NCI-H524 treated with DMSO at 0.1 percent for 48 hours (cell line): ENCODE data around the gene ITPKB.
A peak's percentile ranks its signal among the peaks of the same experiment; 100 is the strongest.
"Not testable (repeated sequence)": the region's sequence is repeated elsewhere in the genome, so short reads cannot be mapped to it uniquely, and the experiment has no call there.

Experiments
- DNase-seq: peaks from one replicate; lab custom pipeline; 2025; lab: John Stamatoyannopoulos, UW

The ITPKB gene

DNA sequence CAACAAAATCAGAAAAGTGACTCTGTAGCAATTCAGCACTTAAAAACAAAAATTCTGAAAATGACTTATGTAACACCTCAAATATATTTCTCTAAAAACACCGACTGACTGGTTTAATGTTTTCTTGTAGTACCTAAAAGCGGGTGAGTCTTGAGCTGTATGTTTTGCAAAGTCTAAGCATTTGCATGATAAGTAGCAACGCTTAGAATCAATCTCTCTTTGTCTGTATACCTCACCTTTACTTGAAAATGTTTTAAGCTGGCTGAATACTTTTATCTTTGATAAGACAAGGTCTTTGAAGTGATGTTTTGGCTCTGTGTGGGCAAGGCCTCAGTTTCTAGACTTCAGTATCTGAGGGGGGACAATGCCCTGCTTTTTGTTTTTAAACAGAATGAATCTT is 8.2 kb downstream of the ITPKB start:
- no peak for DNase-seq

DNA sequence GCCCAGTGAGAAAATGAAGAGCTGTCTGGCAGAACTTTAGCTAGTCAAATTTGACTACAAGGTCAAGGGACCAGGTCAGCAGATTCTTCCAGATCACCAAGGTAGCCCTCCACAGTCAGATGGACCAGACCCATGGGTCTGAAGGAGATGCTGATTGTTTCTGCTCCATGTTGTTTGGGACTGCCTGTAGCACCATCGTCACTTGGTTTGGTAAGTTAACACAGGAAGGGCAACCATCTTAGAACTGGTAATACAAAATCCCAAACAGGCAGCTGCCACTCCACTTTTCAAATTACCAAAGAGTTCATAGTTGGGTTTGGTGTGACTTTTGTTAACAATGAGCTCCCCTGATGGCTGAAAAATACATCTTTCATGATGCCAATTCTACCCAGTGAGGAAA is 9.0 kb downstream of the ITPKB start:
- no peak for DNase-seq

DNA sequence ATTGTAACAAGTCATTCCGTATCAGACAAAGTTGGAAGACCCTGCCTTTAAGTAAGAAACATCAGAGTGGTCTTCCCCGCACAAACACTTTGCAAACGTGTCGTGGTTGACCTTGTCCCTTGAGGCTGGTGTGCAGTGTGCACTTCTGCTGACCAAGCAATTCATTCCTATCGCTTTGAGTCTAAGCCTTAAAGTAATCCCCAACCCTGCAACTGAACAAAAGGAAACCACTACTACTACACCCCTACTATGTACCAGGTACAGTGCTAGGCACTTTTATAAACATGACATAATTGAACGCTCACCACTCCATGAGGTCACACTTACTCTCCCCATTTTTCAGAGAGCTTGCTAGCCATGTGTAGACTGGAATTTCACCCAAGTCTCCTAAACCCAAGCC is 10.6 kb downstream of the ITPKB start:
- DNase-seq = no peak

DNA sequence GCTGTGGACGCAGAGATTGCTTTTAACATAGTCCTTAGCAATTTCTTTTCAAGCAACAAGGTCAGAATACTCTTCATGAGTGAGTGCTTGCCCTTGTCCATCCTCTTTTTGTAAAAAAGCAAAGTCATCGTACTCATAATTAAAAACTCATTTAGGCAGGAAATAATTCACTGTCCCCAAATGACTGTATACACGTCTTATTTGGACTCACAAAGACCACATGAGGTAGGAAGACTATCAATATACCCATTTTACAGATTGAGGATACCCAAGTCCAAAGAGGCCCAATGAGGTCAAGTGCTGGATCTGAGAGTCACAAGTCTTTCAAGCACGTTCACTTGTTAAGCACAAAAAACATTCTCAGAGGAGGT is 13.2 kb downstream of the ITPKB start:
- DNase-seq = no peak

DNA sequence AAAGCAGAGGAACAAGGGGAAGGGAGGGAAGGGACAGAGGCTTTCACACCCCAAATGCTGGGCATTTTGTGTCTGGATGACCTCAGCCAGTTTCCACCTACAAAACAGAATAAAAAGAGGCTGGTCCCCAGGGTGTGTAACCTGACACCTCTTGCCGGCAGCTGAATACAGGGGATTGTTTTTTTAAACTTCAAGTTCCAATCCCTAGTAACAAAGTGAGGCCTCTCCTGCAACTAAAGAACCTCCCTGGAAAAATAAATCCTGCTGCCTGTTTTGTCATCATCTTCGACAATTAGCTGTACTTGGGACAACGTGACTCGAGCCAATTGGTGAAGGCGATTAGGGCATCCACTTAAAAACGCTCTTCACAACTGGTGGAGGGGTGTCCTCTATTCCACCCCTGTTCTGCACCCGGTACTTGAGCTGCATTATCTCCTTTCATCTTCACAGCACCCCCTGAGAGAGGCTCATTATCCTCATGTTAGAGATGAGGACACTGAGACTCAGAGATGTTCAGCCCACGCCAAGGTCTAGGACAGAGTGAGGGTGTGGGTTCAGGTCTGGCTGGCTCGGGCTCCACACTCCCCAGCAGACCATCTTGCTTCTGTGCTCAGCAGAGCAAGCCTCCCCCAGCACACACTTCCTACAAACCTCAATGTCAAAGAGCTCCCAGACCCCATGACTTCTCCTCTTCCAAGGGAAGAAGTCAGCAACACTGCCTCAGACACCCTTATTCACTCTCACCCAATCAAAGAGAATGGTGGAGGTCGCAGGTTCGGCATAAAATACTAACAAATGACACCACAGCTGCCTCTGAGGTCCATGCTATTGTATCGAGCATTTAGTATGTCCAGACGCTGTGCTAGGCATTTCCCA is 15.2 kb downstream of the ITPKB start:
- peak; percentile 88 for DNase-seq

DNA sequence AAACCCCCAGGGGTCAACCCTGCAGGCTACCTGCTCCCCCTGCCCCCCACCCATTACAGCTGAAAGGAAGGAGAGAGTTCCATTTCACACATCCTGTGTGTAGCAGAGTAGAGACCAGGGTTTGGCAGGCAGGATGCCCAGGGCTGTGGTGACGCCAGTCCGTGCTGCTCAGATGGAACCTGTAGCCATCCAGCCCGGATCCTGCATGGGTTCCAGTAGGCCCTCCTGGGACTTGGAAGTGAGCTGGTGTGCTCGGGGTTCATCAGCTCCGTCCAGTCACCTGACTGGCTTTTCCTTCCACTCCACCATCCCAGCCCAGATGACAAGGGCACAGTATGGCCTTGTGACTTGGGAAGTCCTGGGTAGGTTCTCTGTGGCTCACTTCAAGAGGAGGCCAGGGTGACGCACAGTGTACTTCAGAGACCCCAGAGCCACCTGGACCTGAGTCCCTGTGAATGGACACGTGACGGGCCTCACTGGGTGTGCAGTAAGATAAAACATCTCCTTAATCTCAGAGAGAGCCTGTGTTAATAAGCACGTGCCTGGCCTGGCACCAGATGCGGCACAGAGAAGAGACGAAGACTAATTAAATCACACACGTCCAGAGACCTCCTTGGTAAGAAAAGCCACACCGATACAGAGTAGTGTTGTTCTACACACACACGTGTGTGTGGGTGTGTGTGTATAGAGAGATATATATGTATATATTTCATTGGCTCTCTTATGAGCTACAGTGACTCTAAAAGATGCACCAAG is 16.0 kb downstream of the ITPKB start:
- DNase-seq = peak; percentile 47

DNA sequence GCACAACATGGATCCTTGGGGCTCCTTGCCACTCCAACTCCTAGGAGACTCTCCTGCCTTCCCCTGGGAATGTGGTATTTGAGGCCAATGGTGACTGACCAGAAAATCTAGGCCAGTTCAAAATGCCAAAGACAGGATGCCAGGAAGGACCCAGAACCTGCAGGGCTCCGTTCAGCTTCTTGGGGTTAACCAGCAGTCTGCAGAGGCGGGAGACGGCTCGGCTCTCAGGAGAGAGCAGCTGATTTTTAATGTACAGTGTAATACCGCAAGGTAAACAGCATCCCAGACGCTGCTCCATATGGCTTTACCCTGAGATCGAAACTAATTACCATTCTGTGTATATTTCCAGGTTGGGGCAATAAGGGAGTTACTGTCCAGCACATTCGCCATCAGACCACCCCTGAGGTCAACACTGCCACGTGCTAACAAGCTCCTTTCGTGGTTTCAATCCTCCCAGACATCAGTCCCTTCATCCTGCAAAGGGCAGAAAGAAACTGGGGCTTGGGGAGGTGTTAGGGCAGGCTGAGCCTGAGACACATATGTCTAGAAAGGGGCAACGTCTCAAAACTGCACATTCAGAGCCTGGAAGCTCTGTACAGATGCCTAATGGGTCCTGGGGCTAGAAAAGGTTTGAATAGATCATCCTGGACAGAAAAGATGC is 16.7 kb downstream of the ITPKB start:
- peak; percentile 74 for DNase-seq

DNA sequence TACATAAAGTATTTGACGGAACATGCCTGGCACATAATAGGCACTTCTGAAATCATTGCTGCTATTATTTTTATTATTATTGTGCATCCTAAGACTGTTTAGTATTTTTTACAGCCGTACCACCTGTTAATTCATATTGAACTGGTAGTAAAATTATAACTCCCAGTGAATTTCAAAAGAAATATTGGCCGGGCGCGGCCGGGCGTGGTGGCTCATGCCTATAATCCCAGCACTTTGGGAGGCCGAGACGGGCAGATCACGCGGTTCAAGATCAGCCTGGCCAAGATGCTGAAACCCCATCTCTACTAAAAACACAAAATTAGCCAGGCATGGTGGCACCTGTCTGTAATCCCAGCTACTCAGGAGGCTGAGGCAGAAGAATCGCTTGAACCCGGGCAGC is 18.5 kb downstream of the ITPKB start:
- DNase-seq = not testable (repeated sequence)

DNA sequence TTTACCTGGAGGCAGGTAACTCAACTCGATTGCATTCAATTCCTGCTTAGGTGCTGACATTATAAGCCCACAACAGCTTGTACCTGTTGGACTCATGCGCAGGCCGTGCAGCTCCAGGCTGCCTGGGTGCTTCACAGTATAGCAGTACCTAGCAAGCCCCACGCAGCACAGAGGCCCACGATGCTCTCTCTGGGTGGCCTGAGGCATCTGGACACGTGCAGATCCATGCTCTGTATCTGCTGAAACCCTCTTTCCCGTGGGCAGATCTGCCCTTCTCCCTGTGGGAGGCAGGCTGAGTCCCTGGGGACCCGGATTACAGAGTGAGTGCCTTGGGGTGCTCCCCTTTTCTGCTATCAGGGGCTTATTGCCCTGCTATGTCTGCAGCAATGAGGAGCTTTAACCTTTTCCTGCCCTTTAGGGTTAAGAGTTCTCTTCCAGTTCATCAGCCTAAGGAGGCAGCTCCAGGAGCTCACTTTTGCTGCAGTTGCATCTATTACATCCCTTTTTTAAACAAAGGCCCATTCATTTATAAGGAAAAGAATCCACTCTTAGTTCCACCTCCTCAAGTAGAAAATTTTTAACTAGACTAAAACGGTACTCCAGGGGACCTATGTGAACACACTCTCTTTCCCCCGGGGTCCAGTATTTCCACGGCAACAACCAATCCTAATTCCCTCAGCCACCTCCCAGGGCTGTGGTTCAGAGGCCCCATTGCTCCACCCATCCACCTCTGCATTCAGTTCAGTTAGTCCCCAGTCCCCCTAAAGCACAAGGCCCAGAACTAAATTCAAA is 19.3 kb downstream of the ITPKB start:
- DNase-seq = no peak

DNA sequence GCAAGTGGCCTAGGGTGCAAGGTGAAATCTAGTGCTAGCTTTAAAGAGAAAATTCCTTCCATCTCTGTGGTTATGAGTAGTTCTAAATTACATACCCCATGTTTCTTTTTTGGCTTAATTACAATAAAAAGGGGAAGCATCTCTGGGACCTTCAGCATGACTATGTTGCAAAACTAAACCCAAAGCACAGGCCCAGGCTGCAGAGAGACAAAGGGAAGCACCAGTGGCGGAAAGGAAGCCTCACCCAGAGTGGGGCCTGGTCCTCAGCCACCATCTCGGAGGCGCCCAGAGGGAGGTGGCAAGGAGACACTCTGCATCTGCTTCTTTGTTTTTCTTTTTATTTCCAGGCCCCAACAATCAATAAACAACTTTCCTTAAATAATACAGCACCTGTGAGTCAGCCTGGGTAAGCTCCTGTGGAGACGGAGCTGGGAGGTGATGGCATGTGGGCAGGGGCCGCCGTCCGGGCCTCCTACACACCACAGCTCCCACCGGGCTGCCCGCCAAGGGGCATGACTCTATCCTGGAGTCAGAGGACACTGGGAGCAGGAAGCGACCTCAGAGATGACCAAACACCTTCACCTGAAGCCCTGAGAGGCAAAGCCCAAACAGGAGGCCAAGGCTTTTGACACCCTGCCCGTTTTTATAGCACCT is 21.7 kb downstream of the ITPKB start:
- DNase-seq = no peak

DNA sequence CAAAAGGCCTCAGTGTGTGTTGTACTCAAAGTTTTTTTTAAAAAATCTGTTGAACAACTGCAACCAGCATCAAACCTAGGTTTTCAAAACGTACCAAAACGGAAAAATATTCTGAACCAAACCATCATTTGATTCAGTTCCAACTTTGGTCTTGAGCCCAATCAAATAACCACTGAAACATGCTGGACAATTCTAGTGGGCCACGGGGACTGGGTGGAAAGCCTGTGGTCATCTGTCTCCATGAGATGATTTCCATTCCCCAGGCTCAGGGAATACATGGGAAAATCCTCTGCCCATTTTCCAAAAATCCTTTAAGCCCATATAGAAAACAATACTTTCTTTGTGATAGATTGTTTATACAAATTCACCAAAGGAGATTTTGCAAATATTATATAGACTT is 22.5 kb downstream of the ITPKB start:
- DNase-seq = no peak

DNA sequence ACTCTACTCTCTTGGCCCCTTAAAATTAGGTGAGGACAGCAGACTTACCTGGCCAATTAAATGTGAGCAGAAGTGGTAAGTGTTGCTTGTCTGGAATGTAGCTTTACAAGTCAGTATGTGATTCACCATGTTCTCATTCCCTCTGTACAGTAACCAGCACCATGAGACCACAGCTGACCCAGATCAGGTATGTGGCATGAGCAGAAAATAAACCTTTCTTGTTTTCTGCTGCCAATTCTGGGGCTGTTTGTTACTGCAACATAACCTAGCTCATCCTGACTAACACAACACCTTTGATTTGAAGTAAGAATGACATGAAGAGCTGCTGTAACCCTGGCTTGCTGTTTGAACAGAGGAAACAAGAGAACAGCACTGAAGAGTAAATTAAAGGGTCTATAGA is 24.9 kb downstream of the ITPKB start:
- DNase-seq = no peak

DNA sequence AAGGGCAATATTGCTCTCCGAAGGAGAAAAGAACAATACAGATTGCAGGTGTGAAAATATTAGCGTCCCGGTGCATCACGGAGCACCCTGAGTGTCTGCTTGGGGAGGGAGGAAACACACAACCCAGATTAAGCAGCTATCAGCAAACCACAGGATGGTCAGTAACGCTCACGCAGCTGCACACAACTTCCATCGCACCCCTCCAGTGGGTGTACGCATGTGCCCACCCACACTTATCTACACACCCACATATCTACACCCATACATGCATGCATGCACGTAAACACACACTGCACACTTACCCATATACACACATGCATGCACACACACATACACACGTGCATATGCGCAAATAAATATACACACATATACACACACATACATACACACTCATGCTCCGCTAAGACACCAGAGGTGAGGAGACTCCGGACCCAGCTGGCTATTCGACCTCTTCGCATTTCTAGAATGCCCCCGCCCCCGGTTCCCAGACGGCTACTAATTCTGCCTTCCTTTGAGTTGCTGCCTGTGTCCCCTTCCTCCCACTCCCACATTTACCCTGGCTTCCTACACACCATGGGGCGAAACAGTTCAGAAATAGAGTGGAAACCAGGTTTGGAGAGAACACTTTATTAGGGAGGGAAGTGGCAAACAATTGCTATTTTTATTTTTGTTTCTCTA is 26.2 kb downstream of the ITPKB start:
- no peak for DNase-seq

DNA sequence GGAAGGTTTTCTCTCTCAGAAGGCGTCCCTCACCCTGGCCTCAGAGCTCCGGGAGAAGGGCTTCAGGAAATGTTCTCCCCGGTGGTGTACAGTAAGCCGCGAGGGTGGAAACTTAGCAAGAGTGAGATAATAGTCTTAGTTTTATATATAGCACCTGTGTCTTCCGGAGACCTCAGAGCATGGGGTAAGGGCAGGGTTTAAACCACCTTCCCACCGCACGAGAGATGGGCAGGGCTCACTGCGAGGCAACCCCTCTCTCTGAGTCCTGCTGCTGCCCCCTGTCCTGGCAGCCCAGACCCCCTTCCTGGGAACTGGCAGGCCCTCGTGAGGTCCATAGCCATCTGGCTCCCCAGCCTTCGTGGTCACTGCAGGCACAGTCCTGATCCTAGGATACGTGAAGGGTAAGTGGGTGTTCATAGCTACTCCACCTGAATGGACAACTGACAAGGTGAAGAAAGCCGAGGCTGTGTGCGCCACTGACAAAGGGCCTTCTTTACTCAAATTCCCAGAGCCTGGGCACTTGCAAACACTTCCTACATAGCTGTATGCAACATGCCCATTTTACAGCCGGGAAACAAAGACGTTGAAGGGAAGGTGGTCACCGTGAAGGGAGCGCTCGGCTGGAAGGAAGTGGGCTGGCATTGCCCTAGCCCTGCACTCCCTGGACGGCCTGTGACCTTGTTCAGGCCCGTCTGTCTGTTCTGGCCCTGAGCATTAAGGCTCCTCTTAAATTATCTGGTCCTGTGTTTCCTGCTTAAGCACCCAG is 26.9 kb downstream of the ITPKB start:
- DNase-seq = no peak

DNA sequence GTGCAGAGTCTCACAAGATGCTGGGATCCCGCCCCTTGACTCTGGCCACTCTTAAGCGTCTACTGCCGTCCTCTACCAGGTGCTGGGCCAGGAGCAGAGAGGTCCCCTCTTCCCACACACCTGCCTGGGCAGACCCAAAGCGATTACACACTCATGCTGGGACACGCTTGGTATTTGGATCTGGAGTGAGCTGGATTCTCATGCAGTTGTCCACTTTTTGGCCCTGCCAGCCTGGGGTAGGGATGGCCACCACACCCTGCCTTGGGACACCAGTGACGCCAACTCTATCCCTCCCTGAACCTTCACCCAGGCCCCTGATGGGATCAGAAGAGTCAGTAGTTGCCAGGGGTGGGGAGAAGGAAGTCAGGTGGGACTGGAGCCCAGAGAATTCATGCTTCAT is 28.6 kb downstream of the ITPKB start:
- DNase-seq = no peak

DNA sequence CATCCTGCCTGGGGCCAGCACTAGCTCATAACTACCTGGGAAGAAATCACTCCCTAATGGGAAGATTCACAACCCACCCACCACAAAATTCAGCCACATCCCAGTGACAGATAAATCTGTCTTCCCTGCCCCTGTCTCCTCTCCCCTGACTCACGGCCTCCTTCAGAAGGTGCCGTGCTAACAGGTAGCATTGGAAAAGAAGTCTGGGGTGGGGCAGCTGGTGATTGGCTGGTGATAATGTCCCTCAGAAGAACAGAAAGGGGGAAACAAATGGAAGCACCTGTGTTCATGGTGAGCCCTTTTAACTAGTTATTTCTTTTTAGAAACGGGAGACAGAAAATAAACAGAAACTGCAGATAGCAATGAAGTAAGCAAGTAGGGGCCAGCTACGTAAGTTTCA is 29.1 kb downstream of the ITPKB start:
- DNase-seq = no peak

DNA sequence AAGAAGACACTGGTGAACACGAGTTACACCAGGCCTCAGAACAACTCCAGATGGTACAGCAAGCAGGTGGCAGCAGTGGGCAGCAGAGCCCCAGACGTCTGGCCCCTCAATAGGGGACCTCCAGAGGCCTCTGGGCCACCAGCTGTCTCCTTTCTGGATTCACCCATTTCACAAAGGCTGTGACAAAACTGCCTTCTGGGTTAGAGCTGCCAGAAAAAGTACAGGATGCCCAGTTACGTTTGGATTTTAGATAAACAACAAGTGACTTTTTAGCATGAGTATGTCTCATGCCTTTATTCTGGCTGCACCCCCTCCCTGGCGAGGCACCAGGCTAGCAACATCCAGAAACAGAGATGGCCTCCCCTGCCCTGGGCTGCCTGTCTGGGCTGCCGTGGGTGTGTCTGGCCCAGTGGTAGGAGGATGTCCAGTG is 30.1 kb downstream of the ITPKB start:
- peak; percentile 64 for DNase-seq

DNA sequence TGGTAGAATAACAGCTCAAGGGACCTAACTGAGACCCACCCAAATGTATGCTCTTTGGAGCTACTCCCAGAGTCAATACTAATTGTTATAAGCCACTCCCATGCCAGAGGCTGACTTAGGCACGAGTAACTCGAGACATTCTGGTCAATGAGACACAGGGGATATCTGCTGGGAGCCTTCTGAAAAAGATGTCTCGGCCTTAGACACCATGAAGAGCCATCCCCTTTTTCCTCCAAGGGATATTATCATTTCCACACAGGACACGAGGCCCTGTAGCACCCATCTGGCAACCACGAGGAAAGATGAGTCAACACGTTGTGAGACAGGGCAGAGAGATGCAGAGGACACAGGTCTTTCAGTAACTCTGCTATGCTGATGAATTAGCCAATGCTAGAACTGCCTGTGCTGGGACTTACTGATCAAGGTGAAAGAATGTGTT is 30.7 kb downstream of the ITPKB start:
- DNase-seq = no peak

DNA sequence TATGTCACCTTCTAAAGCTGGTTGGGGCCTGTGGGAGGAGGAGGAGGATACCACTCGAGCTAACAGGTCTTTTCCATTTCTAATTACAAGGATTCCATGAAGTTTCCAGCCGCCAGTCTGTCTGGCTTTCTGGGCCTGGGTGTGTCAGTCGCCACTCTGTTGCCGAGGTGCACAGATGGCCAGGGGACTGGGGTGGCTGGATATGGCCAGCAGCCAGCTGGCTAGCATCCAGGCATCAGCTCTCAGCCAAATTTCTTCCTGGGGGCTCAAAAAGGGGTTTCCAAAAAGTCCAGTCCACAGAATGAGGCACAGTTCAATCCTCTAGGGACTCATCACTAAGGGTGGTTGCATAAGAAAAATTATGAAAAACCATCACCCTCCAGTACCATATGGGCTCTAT is 32.4 kb downstream of the ITPKB start:
- DNase-seq = peak; percentile 81
